ENCODE measurements around the gene NKPD1.

NKPD1 gene

DNA sequence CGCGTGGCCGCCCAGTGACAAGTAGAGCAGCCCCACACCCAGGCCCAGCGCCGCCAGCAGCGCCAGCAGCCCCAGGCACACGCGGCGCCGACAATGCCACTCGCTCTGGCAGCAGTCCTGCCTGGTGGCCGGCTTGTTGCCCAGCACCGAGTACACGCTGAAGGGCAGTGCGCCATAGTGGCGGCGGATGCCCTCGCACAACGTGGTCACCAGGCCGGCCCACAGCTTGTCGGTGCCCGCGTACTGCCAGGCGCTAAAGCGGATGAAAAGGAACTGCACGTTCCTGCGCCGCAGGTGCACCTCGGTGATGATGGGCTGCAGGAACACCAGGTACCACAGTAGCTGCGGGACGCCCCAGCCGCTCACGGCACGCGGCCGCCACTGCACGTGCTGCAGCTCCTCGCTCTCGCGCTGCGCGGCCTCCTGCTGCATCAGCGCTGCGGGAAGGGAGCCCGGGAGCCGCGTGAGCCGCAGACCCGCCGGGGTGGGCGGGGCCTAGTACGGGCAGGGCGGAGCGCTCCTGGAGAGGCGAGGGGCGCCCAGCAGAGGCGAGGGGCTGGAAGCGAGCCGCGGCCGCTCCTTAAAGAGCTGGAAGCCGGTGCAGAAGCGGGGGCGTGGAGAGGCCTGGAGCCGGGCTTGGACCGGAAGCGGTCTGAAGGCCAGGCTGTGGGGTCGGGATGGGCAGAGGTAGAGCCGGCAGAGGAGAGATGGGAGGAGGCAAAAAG is 7.3 kb downstream of the NKPD1 start:
- no peak for DNase-seq (ENCODE audit: low read depth)

DNA sequence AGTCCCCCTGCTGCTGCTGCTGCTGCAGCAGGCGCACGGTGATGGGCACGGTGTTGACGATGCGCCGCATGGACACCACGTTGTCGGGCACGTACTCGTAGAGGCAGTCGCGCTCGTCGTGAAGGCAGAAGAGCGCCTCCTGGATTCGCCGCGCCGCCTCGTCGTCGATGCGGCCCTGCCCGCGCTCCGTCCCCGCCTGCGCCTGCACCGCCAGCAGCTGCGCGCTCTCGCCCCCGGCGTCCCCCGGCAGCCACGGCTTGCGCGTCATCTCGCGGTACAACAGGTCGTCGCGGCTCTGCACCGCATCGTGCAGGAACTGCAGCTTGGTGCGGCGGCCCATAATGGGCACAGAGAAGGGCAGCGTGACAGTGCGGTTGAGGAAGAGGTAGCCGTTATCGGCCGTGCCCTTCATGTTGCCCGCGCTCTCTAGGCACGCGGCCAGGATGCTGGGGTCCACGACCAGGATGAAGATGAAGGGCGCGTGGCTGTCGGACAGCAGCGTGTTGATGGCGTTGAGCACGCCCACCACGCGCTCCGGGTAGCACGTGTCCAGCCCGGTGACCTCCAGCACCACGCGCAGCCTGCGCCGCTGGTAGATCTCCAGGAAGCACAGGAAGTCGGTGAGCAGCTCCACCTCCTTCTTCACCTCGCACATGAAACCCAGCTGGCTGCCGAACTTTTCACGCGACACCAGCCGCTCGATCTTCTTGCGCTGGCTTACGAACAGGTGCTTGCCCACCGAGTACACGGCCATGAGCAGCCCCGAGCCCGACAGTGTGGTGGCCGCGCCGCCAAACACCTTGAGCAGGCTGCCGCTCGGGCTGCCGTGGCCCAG is 8.1 kb downstream of the NKPD1 start:
- DNase-seq (ENCODE audit: low read depth) = no peak

DNA sequence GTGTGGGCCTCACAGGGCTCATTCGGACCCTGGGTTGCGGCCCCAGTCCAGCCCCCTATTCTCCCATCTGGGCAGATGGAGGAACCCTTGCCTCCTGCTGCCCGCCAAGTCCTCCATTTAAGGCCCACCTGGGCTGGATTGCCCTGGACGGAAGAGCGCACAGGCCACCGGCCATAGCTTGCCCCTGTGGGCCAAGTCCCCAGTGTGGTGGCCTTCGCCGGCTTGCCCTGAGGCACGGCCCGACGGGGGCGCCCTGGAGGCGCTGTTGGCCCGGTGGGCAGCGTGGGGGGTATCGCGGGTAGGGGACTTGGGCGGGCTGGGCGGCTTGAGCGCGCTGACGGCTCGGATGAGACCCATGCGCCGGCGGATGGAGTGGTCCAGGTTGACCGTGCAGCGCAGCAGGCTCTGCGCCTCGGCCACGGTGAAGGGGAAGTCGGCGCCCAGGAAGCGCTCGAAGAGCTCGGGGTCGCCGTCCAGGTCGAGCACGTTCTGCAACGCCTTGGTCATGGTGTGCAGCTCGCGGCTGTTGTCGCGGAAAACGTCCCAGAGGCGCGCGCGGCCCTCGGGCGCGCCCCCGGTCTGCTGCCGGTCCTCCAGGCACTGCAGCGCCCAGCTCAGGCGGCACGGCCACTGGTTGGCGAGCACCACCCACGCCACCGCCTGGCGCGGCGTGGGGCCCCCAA is 8.8 kb downstream of the NKPD1 start:
- DNase-seq (ENCODE audit: low read depth) = no peak

DNA sequence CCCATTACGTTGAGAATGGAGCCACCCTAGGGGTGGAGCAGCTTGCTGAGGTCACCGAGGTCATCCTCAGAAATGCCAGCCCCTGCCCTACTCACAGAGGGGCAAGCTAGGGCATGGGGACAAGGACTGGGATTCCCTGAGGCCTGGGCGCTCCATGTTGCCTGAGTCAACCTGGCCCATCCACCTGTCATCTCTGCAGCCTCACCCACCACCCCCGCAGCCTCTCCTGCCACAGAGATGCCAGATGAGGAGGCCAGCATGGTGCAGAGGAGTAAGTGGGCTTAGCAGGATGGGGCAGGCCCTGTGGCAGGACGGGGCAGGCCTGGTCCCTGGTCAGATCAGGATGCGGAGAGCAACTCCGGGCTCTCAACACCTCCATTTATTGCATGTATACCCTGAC is 9.5 kb downstream of the NKPD1 start:
- no peak for DNase-seq (ENCODE audit: low read depth)

DNA sequence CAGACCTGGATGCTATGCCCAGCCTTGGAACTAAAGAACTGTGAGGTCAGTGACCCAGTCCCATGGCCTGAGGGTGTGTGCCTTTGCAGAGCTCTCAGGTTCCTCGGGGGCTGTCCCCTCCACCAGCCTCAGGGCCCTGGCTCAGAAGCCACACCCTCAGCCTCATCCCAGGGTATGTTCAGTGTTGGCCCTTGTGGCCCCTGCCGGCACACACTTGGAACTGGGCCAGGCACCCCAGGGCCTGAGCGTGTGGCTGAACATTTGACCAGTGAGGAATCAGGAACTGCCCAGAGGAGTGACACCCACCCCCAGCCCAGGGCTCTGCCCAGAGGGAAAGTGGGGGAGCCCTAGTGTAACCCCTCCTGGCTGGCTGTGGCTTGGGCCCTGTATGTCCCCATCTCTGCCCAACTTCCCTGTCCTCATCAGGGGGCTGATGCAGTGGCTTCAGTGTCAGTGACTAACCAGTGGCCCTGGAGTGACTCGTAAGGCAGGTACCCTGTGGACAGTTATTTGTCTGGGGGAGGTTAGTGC is 10.0 kb downstream of the NKPD1 start:
- no peak for DNase-seq (ENCODE audit: low read depth)

DNA sequence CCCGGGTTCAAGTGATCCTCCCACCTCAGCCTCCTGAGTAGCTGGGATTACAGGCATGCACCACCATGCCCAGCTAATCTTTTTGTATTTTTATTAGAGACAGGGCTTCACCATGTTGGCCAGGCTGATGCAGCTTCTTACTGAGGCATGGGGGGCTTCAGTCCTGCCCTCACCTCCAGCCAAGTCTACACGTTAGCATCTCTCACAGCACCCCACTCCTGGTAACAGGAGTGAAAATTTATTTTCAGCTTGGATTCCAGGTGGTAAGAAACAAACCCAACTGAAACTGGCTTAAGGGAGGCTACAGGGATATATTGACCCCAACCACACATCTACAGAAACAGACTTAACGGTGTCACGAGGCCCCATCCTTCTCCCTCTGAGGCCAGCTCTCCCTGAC is 10.6 kb downstream of the NKPD1 start:
- no peak for DNase-seq (ENCODE audit: low read depth)

DNA sequence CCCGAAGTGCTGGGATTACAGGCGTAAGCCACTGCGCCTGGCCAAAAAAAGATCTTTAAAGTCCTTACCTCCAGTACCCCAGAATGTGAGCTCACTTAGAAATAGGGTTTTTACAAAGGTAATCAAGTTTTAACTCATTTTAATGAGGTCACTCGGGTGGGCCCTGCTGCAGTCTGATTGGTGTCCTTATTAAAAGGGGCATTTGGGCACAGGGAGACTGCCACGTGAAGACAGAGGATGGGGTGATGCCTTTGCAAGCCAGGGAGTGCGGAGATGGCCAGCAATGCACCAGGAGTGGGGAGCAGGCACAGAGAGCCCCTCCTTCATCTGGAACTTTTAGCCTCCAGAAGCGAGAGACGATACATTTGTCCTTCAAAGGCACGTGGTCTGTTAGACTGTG is 11.7 kb downstream of the NKPD1 start:
- DNase-seq (ENCODE audit: low read depth) = no peak

DNA sequence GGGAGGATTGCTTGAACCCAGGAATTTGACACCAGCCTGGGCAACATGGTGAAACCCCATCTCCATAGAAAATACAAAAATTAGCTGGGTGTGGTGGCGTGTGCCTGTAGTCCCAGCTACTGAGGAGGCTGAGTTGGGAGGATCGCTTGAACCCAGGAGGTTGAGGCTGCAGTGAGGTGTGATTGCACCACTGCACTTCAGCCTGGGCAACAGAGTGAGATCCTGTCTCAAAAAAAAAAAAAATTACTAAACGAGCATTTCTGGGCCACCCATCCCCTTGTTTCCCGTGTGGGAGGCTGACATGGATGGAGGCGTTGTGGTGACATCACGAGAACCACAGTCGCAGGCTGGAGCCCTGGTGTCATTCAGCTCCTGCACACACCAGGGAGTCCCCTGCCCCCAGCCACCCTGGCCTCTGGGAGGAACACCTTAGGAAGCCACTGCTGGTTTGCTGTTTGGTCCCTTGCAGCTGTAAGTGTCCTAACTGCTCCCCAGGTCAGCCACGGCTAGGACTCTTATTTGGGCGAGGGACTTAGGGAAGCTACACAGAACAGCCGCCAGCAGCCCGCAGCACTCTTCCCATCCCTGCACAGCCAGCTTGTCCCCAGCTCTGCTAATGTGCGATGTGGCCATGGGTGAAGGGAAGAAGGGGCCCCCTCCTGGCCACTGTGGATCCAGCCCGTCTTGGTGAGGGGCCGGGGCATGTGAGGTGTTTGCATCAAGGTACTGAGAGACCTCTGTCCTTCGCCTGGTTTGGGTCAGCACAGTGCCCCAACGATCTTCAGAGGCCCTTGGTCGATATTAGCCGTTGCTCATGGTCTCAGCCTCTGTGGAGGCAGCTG is 12.7 kb downstream of the NKPD1 start:
- no peak for DNase-seq (ENCODE audit: low read depth)

DNA sequence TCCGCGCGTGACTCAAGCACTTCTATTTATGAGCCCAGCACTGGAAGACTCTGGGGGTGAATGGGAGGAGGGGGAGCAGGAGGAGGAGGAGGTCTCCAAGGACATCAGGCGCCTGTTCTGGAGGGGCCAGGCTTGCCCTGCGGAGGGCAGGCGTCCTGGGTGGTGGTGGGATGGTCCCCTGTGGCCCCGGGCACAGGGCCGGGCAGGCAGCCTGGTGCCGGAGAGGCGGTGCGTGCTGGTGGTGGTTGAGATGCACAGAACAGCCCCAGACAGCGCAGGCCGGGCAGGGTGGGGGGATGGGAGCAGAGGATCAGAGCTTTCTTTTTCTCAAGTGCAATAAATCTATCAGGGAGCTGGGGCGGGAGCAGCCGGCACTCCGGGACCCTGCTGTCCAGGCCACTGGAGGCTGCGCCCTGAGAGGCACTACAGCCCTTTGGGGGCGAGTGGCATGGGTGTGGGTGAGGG is 14.0 kb downstream of the NKPD1 start:
- DNase-seq (ENCODE audit: low read depth) = no peak

DNA sequence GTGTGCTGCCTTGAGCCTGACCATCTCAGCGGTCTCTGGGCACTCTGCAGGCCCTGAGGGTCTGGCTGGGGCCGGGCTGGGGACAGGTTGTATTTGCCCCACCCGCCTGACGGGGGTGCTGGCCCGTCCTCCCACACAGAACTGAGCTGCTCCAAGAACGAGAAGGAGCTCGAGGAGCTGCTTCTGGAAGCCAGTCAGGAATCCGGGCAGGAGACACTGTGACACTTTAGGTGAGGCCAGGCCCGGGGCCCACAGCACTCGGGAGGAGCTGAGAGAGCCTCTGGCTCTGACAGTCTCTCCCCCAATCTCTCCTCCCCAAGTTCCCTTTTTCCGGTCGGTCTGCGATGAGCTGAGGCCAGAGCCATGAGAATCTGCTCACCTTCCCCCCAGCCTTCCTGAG is 14.5 kb downstream of the NKPD1 start:
- no peak for DNase-seq (ENCODE audit: low read depth)

DNA sequence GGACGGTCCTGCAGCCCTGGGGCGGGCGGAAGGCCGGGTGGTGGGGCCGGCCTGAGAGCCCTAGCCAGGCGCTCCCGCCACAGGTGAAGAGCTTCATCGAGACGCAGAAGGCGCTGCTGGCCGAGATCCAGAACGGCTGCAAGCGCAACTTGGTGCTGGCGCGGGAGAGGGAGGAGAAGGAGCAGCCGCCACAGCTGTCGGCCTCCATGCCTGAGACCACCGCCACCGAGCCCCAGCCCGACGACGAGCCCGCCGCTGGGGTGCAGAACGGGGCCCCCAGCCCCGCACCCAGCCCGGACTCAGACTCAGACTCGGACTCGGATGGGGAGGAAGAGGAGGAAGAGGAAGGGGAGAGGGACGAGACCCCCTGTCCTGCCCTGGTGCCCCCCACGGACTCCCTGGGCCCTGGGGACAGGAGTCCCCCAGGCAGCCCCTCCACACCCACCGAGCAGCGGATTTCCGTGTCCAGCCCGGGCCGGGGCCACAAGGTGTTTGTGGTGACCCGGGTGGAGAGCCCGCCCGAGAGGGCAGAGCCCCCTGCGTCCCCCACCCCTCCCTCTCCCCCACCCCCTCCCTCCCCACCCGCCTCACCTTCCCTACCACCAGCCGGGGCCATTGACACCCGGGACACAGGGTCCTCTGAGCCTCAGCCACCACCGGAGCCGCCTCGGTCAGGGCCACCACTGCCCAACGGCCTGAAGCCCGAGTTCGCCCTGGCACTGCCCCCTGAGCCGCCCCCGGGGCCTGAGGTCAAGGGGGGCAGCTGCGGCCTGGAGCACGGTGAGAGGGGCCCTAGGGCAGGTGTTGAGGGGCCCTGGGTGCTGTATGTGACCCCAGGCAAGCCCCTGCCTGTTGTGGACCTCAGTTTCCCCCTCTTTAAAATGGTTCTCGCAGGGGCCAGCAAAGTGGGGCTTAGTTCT is 15.3 kb downstream of the NKPD1 start:
- no peak for DNase-seq (ENCODE audit: low read depth)

DNA sequence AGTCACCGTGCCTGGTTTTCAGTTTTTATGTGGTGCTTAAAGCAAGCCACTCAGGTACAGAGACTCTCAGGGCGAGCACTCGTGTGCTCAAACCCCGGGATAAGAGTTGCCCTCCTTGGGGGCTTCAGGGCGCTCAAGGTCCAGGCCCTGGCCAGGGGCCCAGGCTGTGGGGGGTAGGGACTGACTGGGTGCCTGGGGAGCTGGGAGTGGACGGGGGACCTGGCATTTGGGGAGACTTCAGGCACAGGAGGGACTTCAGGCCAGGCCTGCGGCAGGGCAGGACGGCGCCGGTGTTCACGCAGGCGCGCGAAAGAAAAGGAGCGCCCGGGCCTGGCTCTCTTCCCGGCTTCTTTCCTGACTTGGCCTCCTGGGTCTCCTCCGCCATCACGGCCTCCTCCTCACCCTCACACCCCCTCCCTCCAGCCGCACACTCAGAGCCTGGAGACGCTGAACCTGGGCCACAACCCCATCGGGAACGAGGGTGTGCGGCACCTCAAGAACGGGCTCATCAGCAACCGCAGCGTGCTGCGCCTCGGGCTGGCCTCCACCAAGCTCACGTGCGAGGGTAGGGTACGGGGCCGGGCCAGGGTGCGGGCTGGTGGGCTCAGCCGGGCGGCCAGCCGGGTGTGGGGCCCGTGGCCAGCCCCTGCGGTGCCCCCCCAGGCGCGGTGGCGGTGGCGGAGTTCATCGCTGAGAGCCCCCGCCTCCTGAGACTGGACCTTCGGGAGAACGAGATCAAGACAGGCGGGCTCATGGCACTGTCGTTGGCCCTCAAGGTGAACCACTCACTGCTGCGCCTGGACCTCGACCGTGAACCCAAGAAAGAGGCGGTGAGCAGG is 16.1 kb downstream of the NKPD1 start:
- no peak for DNase-seq (ENCODE audit: low read depth)

DNA sequence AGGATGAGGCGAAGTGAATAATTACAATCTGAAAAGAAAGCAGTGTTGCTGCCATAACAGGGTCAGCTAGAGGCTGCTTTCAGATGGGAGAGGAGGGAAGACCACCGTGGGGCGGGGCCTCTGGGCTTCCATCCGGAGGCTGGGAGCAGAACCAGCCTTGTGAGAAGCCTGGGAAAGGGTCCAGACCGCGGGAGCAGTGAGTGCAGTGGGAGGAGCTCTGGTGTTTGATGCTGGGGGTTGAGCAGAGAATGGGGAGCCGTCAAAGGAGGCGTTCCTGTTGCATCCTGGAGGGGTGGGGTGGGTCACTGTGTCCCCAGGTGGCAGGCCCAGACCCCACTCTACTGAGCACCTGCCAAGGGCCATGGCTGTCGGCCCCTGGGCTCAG is 18.1 kb downstream of the NKPD1 start:
- no peak for DNase-seq (ENCODE audit: low read depth)

DNA sequence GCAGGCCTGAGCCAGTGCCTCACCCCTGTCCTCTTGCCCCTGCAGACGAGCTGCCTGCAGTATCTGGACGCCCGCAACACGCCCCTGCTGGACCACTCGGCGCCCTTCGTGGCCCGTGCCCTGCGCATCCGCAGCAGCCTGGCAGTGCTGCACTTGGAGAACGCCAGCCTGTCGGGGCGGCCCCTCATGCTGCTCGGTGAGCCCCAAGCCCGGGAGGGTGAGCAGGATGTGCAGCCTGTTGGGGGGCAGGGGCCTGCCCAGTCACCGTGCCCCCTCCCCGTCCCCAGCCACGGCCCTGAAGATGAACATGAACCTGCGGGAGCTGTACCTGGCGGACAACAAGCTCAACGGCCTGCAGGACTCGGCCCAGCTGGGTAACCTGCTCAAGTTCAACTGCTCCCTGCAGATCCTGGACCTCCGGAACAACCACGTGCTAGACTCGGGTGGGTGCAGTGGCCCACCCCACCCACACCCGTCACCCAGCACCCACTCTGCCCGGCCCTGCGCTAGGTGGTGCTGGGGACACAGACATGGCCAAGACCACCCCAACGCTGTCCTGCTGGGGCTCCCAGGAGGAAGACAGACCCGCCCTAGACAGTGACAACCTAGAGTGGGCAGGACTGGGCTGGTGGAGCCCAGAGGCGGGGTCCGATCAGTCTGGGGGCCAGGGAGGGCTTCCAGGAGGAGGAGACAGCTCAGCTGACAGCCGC is 18.6 kb downstream of the NKPD1 start:
- no peak for DNase-seq (ENCODE audit: low read depth)

DNA sequence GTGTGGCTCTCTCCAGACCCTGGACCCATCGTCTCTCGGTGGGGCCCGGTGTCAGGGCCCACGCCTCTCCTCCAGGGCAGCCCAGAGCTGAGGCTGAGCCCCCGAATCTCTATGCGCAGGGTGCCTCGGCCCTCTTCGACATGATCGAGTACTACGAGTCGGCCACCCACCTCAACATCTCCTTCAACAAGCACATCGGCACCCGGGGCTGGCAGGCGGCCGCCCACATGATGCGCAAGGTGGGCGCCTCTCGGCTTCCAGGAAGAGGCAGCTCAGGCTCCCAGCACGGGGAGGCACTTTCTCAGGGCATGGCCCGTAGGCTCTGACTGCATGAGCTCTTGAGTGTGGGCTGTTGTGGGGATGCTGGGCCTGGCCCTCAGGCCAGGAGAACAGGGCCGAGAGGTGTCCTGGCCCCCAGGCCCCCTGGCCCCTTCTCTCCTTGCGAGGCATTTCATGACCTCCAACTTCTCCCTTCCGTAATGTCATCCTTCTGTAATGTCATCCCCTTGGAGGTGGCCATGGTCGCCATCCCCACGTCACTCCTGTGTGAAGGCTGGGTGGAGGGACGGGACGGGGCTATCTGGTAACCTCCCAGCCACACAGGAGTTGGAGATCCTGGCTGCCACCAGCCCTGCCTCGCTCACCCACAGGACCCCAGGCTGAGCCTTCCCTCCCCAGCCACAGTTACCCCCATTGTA is 19.4 kb downstream of the NKPD1 start:
- no peak for DNase-seq (ENCODE audit: low read depth)

DNA sequence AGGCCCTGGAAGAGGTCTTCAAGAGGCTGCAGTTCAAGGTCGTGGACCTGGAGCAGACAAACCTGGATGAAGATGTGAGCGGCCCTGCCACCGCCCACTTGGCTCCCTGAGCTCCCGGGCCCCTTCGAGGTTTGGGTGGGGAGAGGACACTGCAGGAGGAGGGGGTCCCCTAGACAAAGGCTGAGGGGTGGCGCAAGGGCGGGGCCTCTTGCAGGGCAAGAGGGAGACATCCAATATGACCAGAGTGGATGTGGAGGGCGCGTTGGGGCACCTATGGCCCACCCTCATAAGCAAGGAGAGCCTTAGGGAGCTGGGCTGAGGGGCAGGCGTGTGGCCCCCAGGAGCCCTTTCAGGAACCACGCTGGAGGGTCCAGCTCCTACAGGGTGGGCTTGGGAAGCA is 20.2 kb downstream of the NKPD1 start:
- DNase-seq (ENCODE audit: low read depth) = no peak

DNA sequence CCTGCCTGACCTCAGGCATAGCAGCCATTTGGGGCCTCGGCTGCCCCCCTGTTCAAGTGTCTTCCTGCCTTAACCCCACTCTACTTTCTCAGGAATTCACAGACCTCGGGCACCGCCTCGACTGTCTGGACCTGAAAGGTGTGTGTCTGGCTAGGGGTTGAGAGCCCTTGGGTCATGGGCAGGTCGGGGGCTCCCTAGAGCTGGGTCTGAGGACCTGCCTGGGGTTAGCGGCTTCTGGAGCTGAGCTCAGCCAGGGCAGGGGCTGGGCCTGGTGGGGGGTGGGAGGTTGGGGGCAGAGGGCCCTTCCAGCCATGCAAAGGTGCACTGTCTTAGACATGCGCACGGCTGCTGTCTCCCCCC is 20.7 kb downstream of the NKPD1 start:
- no peak for DNase-seq (ENCODE audit: low read depth)

DNA sequence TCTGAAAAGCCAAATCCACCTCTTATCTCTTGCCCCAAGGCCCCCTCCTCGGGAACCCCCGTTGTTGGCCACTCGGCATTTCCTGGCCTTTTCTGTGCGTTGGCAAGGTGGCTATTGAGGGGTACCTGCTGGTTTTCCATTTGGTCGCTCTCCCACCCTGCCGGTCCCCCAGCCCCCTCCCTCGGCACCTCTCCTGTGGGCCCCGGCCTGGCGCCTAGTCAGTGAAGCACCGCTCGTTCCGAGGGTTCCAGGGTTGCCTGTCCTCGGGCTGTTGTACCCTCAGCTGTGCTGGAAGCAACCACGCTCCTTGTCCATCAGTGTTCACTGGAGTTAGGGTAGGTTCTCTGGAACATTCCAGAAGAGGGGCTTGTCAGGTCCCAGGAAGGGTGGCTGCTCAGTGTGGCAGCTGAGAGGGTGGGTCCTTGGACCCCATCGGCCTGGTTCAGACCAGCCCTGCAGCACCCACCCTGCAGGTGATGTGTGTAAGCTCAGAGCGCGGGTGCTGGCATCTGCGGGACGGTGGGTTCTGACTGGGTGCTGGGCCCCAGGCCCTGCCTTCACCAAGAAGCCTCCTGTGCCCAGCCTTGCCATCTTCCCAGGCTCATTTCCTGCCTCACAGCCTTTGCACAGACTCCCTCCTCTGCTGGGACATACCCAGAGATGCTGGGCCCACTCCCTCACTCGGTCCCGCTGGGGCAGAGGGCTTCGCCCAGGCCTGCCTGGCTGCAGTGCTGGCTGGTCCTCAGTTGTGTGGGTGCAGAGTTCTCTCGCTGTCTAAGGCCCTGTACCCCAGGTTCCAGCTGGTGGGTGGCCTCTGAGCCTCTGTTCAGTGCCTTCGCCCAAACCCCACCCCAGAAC is 21.3 kb downstream of the NKPD1 start:
- no peak for DNase-seq (ENCODE audit: low read depth)
